Measurements from ENCODE around the gene RALGAPA2. TPM values are rescaled to one million over a fixed set of nuclear protein-coding genes. Genes with fewer than 3 reads are reported as not detected.
A peak's percentile ranks its signal among the peaks of the same experiment; 100 is the strongest.

RALGAPA2 gene
- total RNA-seq, 2 experiments from 2014 or later, result 13.6 to 13.7 TPM

DNA sequence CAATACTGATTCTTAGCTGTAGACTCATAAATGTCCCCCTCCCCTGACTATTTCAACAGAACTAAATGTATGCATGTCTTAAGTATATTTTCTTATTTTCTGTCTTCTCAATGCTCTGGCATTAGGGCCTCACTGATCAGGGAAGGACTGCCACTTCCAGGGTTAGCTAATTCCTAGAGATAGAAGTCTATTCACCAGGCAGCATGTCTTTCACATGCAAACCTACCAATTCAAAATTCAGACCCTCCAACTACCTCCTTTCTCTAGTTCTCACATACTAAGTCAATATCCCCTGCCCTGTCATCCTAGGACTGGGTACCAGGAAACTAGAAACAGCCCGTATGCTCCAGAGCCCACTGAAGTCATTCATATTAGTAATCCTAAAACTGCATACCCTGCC, 132.3 kb downstream of the RALGAPA2 start:
- peaks cover 2% of the 10 kb centered on the region for H3K4me1 Mint-ChIP-seq (ENCODE audit: low read depth)
- H3K27ac Mint-ChIP-seq, result no peak overlapping the region
- H3K4me3 Mint-ChIP-seq, result no peak overlapping the region
- peaks cover 21% of the 10 kb centered on the region for H3K36me3 Mint-ChIP-seq (ENCODE audit: low read depth)
- CTCF ChIA-PET, result interaction anchor here (1.2 kb wide), 1 partner anchor 10 kb away, joined by 6 read pairs; no protein-coding TSS in a partner anchor
- intact Hi-C loops (cut with micrococcal nuclease), result no loop called here
- no peaks in the 10 kb centered on the region for H3K9me3 Mint-ChIP-seq
- no peaks in the 10 kb centered on the region for H3K27me3 Mint-ChIP-seq (ENCODE audit: low read depth)
- no peak for DNase-seq

DNA sequence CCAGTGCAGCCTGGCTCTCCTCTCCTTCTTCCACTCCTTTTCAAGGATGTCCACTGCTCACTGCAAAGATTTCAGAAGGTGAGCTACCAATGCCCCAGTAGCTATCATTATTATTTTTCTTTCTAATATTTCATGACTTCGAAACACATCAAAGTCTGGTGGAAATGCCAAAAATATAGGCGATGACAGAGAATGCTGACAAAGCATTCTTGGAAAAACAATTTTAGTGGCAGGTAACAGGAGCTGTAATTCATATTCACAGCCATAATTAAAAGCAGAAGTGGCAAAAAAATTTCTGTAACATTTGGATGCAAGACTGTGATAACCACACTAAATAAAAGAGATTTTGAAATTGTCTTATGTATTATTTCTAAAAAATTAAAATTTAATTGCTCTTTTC, 133.6 kb downstream of the RALGAPA2 start:
- Mint-ChIP-seq H3K27me3 (ENCODE audit: low read depth) (no peaks in the 10 kb centered on the region), H3K36me3 (ENCODE audit: low read depth) (peaks cover 18% of the 10 kb centered on the region), H3K9me3 (no peaks in the 10 kb centered on the region), H3K4me3 (no peak overlapping the region), H3K4me1 (ENCODE audit: low read depth) (peaks cover 2% of the 10 kb centered on the region), H3K27ac (no peak overlapping the region)
- CTCF ChIA-PET, result interaction anchor here (1.0 to 1.2 kb wide), 2 partner anchors 9 to 17 kb away, joined by 4 to 6 read pairs; no protein-coding TSS in a partner anchor
- intact Hi-C loops (cut with micrococcal nuclease), result no loop called here
- DNase-seq, result no peak

DNA sequence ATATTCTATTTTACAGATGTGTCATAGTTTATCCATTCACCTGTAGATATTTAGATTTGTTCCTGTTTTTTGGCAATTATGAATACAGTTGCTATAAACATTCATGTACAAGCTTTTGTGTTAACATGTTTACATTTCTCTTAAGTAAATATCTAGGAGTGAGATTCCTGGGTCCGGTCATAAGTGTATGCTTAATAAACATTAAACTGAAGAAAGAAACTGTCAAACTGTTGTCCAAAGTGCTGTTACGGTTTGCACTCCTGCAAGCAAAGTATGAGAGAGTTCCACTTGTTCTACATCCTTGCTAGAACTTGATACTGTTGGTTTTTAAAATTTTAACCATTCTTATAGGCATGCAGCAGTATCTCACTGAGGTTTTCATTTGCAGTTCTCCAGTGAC, 138.6 kb downstream of the RALGAPA2 start:
- Mint-ChIP-seq H3K27ac (no peak overlapping the region), H3K4me1 (ENCODE audit: low read depth) (no peaks in the 10 kb centered on the region), H3K9me3 (no peaks in the 10 kb centered on the region), H3K27me3 (ENCODE audit: low read depth) (no peaks in the 10 kb centered on the region), H3K36me3 (ENCODE audit: low read depth) (peaks cover 13% of the 10 kb centered on the region), H3K4me3 (no peak overlapping the region)
- CTCF ChIA-PET, result no interaction called here
- intact Hi-C loops (cut with micrococcal nuclease), result no loop called here
- DNase-seq, result no peak

DNA sequence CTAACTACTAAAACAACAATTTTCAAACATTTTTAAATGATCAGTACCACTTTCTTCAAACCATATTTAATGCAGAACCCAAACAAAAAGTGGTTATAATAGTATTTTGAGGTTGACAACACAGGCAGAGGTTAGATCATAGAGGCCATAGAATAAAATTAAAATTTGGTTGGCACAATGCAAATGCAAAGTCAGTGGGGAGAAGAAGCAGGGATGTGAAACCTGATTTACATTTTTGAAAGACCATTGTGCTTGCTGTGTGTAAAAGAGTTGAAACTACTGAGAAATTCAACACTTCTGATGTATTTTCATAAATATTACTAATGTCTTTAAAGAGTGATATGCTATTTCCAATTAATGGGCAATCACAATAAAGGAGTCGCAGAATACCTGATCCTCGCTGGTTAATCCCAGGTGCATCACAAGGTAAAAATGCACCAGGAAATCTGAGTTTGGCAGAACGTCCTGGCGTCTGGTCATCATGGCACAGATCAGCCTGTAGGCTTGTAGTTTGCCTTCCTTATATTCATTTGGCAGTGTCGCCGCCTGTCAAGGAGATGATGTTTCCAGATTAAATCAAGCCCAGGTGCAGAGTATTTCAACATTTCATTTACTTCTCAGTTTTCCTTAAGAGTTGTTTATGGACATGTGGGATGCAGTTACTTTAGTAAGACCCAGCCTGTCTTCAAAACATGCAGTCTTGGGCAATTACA, 141.2 kb downstream of the RALGAPA2 start:
- Mint-ChIP-seq H3K36me3 (ENCODE audit: low read depth) (peaks cover 17% of the 10 kb centered on the region), H3K27me3 (ENCODE audit: low read depth) (no peaks in the 10 kb centered on the region), H3K27ac (no peak overlapping the region), H3K9me3 (no peaks in the 10 kb centered on the region), H3K4me3 (no peak overlapping the region), H3K4me1 (ENCODE audit: low read depth) (no peaks in the 10 kb centered on the region)
- intact Hi-C loops (cut with micrococcal nuclease), result no loop called here
- CTCF ChIA-PET, result interaction anchor here (2.2 kb wide), 1 partner anchor 8 kb away, joined by 6 read pairs; no protein-coding TSS in a partner anchor
- DNase-seq, result no peak

DNA sequence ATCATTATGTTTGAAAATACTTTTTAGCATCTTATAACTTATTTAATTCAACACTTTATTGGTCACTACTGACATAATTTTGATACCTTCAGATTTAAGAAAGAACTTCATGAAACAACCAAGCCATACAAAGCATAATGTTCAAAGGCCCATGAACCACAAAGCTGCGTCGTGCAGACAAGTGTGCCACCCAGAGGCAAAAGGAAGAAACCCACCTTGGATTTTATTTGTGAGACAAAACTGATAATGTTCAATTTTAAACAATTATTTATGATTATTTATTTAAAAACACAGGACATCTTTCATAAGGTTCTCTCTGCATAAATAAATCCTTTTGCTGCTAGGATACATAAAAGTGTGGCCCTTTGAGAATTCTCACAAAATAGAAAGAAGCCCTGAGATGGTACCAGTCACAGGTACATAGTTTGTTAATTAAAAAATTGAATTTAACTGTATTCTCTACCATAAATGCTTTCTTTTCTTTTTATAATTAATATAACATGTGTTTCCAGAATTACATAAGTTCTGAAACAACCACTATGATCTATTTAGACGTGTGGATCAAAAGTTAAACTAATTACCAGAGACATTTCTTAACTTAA, 143.7 kb downstream of the RALGAPA2 start:
- Mint-ChIP-seq H3K27me3 (ENCODE audit: low read depth) (no peaks in the 10 kb centered on the region), H3K4me1 (ENCODE audit: low read depth) (no peaks in the 10 kb centered on the region), H3K4me3 (no peak overlapping the region), H3K36me3 (ENCODE audit: low read depth) (peaks cover 18% of the 10 kb centered on the region), H3K9me3 (no peaks in the 10 kb centered on the region), H3K27ac (no peak overlapping the region)
- CTCF ChIA-PET, result interaction anchor here (2.2 kb wide), 1 partner anchor 11 kb away, joined by 6 read pairs; no protein-coding TSS in a partner anchor
- peak; percentile 54 for DNase-seq
- intact Hi-C loops (cut with micrococcal nuclease), result loop anchor here (1.0 to 2.0 kb wide), 3 partner anchors 104 to 485 kb away; no protein-coding TSS in a partner anchor

DNA sequence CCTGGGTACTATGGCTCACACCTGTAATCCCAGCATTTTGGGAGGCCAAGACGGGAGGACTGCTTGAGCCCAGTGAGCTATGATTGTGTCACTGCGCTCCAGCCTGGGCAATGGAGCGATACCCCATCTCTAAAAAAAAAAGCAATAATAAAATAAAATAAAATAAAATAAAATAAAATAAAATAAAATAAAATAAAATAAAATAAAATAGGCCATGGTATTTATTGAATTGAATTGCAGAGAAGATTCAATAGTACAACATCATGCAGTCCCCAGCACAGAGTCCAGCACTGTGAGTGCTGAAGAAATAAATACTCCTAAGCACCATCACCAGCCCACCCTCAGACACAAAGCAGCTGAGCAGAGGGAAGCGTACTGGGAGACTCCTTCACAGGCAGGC, 144.7 kb downstream of the RALGAPA2 start:
- Mint-ChIP-seq H3K4me1 (ENCODE audit: low read depth) (no peaks in the 10 kb centered on the region), H3K27me3 (ENCODE audit: low read depth) (no peaks in the 10 kb centered on the region), H3K4me3 (no peak overlapping the region), H3K27ac (no peak overlapping the region), H3K36me3 (ENCODE audit: low read depth) (peaks cover 20% of the 10 kb centered on the region), H3K9me3 (no peaks in the 10 kb centered on the region)
- intact Hi-C loops (cut with micrococcal nuclease), result loop anchor here (1.0 to 2.0 kb wide), 3 partner anchors 103 to 484 kb away; no protein-coding TSS in a partner anchor
- CTCF ChIA-PET, result no interaction called here
- no peak for DNase-seq

DNA sequence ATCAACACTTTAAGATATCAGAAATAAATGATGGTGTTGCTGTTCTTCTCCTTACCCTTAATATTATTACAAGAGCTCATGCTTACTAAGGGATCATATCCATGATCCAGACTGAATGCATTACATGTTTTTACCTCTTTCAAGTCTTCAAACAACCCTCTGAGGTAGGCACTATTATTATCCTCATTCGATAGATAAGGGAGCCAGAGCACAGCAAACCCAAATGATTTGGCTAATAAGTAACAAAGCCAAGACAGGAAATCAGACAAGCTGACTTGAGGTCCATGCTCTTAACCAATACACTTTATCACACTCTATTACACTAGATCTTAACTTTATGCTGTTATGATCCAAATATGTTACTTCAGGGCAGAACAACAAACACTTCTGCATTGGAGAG, 145.9 kb downstream of the RALGAPA2 start:
- Mint-ChIP-seq H3K9me3 (no peaks in the 10 kb centered on the region), H3K4me3 (no peak overlapping the region), H3K36me3 (ENCODE audit: low read depth) (peaks cover 18% of the 10 kb centered on the region), H3K4me1 (ENCODE audit: low read depth) (no peaks in the 10 kb centered on the region), H3K27ac (no peak overlapping the region), H3K27me3 (ENCODE audit: low read depth) (no peaks in the 10 kb centered on the region)
- intact Hi-C loops (cut with micrococcal nuclease), result no loop called here
- no peak for DNase-seq
- CTCF ChIA-PET, result interaction anchor here (0.7 to 1.9 kb wide), 2 partner anchors 28 to 75 kb away, joined by 3 to 5 read pairs; no protein-coding TSS in a partner anchor

DNA sequence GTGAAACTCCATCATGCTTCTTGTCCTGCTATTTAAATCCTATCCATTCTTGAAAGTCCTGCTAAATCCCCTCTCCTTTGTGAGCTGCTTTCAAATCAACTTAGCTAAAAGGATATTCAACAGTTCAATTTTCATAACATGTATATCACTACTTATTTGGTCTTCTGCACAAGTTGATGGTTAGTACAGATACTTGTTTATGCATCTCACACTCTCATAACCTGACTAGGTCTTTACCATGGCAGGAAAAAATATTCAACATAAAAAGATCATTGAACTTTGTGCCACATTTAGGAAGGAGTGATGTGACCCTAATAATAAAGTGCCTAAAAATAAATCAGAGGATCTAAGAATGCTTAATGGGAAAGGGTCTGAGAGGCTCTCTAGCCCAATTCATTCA, 148.2 kb downstream of the RALGAPA2 start:
- intact Hi-C loops (cut with micrococcal nuclease), result no loop called here
- Mint-ChIP-seq H3K36me3 (ENCODE audit: low read depth) (peaks cover 22% of the 10 kb centered on the region), H3K27ac (no peak overlapping the region)

DNA sequence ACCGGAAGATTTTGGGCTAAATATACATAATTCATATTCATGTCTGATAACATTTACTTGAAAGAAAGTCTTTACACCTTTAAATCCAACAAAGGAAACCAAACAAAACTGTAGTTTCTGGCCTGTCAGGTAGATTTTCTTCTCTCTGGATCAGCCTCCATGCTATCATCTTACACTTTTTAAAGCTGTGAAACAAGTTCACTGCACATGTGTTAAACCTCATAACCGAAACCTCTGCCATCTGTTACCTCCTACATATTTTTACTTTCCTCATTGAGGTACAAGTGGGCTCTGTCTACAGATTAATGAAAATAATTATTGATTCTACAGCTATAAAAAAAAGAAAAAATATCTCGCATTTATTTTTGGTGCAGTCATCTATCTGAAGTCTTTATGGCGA, 149.9 kb downstream of the RALGAPA2 start:
- CTCF ChIA-PET, result interaction anchor here (1.0 kb wide), 1 partner anchor 264 kb away, joined by 3 read pairs; no protein-coding TSS in a partner anchor
- H3K27ac Mint-ChIP-seq, result no peak overlapping the region
- no peak overlapping the region for H3K4me3 Mint-ChIP-seq
- H3K36me3 Mint-ChIP-seq (ENCODE audit: low read depth), result peaks cover 31% of the 10 kb centered on the region
- no peaks in the 10 kb centered on the region for H3K4me1 Mint-ChIP-seq (ENCODE audit: low read depth)
- DNase-seq, result no peak
- no peaks in the 10 kb centered on the region for H3K27me3 Mint-ChIP-seq (ENCODE audit: low read depth)
- intact Hi-C loops (cut with micrococcal nuclease), result no loop called here
- no peaks in the 10 kb centered on the region for H3K9me3 Mint-ChIP-seq

More for the DNA sequence above, 148.2 kb downstream of the RALGAPA2 start:
- H3K9me3 Mint-ChIP-seq, result no peaks in the 10 kb centered on the region
- no peaks in the 10 kb centered on the region for H3K4me1 Mint-ChIP-seq (ENCODE audit: low read depth)
- H3K27me3 Mint-ChIP-seq (ENCODE audit: low read depth), result no peaks in the 10 kb centered on the region
- CTCF ChIA-PET, result no interaction called here
- no peak for DNase-seq
- no peak overlapping the region for H3K4me3 Mint-ChIP-seq

DNA sequence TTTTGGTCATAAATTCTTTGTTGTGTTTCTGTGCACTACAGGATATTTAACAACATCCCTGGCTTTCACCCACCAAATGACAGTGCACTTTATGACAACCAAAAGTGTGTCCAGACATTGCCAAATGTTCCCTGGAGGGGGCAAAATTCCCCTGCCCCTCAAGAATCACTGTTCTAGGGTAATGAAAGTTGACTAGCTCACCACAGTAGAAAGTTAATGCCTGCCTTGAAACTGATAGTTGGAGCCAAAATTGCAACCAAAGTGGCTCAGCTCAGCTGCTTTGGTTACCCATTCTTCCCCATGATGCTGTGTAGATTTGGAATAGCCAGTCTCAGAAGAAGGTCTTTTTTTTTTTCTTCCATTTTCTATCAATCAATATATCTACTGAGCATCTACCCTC, 150.6 kb downstream of the RALGAPA2 start:
- intact Hi-C loops (cut with micrococcal nuclease), result no loop called here
- no peaks in the 10 kb centered on the region for H3K9me3 Mint-ChIP-seq
- H3K36me3 Mint-ChIP-seq (ENCODE audit: low read depth), result peaks cover 31% of the 10 kb centered on the region
- DNase-seq, result no peak
- H3K4me1 Mint-ChIP-seq (ENCODE audit: low read depth), result no peaks in the 10 kb centered on the region
- no peak overlapping the region for H3K27ac Mint-ChIP-seq
- CTCF ChIA-PET, result interaction anchor here (0.6 kb wide), 1 partner anchor 41 kb away, joined by 3 read pairs; no protein-coding TSS in a partner anchor
- H3K27me3 Mint-ChIP-seq (ENCODE audit: low read depth), result no peaks in the 10 kb centered on the region
- H3K4me3 Mint-ChIP-seq, result no peak overlapping the region

DNA sequence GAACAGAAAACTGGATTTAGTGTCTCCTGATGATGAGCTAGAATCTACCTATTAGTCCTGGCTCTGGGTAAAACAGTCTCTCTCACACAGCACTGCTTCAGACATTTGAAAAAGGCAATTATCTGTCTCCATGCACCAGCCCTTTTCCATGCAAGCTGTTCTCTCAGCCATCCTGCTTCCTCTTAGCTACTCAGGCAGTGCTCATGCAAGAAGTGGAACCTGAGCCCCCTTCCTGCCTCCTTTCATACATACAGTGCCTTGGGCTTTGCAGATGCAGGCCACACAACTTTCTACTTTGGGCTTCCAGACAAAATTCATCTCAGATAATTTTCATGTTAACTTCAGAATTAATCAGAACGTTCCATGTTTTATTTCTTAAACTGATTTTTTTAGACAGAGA, 151.3 kb downstream of the RALGAPA2 start:
- intact Hi-C loops (cut with micrococcal nuclease), result no loop called here
- CTCF ChIA-PET, result interaction anchor here (1.1 kb wide), 1 partner anchor 276 kb away, joined by 3 read pairs; no protein-coding TSS in a partner anchor
- H3K9me3 Mint-ChIP-seq, result no peaks in the 10 kb centered on the region

DNA sequence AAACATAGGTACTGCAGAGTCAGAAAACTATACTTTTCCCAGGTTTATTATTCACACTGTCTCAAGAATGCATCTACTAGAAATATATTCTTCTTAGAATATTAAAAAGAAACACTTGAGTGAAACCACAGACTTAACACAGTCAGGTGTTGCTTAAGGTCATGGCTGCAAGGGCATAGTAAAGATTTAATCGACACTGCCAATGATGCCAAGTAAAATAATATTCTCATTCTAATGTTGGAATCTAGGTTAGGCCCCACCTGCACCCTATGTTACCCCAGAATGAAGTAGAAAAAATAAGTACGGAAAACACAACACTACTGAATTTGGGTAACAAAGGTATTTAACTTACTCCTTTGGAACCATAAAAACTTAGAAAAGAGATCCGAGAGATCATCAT, 155.0 kb downstream of the RALGAPA2 start:
- Mint-ChIP-seq H3K4me1 (ENCODE audit: low read depth) (no peaks in the 10 kb centered on the region), H3K4me3 (no peak overlapping the region), H3K27me3 (ENCODE audit: low read depth) (no peaks in the 10 kb centered on the region), H3K36me3 (ENCODE audit: low read depth) (peaks cover 49% of the 10 kb centered on the region), H3K27ac (no peak overlapping the region), H3K9me3 (peaks cover 6% of the 10 kb centered on the region)
- CTCF ChIA-PET, result no interaction called here
- no peak for DNase-seq
- intact Hi-C loops (cut with micrococcal nuclease), result no loop called here

More for the DNA sequence above, 151.3 kb downstream of the RALGAPA2 start:
- Mint-ChIP-seq H3K27ac (no peak overlapping the region), H3K4me1 (ENCODE audit: low read depth) (no peaks in the 10 kb centered on the region), H3K27me3 (ENCODE audit: low read depth) (no peaks in the 10 kb centered on the region), H3K4me3 (no peak overlapping the region), H3K36me3 (ENCODE audit: low read depth) (peaks cover 34% of the 10 kb centered on the region)
- DNase-seq, result no peak
